ENCODE measurements around the gene BMF.
A peak's percentile ranks its signal among the peaks of the same experiment; 100 is the strongest.

The BMF gene

DNA sequence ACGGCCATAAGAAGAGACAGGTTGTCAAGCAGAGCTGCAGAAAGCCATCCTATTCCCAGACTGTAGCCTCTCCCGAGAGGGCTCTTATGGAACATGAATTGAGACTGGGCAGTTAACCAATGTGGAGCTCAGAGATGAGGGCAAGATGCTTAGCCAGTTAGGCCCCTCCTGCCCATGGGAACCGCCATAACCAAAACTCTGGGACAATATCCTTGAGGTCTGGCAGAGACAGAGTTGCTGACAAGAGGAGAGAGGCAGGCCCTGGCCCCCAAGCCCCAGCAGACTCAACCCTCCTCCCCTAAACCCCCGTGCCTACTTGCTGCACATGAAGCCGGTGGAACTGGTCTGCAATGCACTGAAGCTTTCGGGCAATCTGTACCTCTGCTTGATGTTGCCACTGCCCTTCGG, 4.8 kb downstream of the BMF start:
- DNase-seq (ENCODE audit: low read depth in 2 of 2), result no peak

DNA sequence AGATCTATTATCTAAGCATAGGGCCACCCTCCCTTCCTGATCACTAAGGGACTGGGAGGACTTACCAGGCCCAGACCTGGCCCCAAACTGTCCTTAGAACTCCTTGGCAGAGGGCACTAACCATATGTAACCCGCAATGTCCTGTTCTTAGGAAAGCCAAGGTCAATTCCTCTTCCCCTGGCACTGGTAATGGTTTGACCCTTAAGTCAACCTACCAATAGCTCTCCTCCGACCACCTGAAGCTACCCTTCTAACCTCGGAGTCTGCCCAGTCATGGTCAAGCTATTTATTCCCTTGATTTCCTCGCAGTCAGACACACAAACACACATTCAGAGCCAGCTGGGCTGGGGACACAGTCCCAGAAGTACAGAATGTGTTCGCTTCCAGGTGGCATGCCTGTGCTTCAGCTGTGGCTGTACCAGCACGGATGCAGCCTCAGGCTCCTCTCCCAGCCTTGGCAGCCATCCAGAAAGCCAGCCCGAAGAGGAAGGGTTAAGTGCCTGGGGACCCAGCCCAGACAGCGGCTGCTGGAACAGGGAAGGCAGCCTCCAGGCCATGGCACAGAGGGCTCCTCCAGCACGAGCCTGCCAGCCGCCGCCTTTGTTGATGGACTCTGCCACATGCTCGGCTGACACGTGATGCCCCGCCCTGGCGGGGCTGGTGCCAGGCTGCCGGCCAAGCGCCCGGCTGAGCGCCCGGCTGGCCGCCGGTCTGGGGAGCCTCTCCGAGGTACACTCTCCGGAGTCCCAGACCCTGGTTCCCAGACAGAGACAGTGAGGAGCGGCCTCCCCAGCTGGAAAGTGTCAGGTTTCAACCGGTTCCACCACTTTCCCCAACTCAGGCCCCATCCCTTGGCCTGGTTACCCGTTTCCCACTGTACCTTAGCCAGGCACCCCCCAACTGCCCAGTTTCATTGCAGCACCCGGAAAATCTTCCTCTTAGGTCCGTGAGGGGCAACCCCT, 5.5 kb downstream of the BMF start:
- no peak for DNase-seq (ENCODE audit: low read depth in 2 of 2)

DNA sequence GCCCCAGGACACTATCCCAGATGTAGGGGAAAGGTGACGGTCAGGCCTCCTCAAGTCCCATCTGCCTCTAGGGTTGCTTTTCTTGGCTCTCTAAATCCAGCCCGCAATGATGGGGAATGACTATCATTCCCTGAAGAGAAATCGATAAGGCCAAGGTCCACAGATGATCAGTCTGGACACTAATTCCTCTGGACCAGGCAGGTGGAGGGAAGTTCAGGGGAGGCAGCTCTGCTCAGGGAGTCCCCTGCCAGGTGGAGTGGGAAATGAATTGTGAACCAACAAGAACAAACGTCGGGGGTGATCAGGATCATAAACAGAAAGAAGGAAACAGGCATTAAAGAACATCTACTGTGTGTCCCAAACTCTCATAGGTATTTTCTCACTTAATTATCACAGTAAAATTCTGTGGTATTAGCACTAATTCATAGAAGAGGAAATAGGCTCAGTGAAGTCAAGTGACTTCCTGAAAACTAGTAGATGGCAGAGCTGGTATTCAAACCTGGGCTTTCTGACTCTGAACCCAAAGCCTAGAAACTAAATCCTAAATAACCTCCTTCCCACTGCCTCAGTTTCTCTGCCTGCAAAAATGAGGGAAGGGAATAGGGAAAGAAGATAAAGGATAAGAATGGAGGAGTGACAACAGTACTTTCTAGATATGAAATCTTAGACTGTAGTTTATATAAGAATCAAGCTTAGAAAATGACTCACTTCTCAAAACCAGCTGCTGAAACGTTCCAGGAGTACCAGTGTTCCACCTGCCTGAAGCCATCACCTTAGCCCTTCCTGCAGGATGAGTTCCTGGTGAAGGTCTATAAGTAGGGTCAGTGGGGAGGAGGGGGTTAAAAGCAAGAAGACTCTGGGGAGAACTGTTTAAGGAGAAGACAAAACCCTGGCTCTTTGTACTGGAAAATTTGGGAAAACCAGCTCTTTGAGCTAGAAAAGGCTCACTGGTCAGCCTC, 7.5 kb downstream of the BMF start:
- no peak for DNase-seq (ENCODE audit: low read depth in 2 of 2)

DNA sequence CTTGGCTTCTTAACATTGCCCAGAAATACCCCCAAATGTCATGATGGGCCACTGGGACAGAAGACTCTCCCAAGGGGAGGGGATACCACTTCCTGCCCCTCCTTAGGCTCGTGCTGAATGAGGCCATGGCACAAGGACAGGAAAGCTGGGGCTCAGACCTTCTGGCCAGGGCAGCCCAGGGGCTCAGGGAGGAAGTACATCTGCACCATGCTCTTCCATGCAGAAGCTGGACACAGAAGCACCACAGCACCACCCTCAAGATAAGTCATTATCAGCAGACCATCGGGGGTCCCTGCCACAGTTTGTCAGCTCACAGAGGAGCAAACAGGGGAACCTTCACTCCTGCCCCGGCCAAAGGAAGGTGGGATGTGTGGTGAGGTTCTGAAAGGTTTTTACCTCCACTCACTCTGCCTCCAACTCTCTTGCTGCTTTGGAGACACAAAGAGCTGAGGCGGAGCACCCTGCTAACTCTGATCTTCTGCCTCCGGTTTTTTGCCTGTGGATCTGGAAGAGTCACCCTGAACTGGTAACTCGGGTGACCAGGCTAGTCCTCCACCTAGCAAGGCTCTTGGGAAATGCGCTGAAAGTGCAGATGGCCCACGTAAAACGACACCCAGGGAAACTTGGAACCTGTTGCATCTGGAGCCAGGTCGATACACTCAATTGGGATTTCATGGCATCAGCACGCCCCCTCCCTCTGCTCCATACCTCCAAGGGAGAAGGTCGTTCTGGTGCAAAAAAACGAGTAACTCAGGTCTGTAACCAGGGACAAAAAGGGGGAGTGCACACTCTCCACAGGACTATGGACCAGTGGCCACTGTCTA, 8.3 kb downstream of the BMF start:
- no peak for DNase-seq (ENCODE audit: low read depth in 2 of 2)

DNA sequence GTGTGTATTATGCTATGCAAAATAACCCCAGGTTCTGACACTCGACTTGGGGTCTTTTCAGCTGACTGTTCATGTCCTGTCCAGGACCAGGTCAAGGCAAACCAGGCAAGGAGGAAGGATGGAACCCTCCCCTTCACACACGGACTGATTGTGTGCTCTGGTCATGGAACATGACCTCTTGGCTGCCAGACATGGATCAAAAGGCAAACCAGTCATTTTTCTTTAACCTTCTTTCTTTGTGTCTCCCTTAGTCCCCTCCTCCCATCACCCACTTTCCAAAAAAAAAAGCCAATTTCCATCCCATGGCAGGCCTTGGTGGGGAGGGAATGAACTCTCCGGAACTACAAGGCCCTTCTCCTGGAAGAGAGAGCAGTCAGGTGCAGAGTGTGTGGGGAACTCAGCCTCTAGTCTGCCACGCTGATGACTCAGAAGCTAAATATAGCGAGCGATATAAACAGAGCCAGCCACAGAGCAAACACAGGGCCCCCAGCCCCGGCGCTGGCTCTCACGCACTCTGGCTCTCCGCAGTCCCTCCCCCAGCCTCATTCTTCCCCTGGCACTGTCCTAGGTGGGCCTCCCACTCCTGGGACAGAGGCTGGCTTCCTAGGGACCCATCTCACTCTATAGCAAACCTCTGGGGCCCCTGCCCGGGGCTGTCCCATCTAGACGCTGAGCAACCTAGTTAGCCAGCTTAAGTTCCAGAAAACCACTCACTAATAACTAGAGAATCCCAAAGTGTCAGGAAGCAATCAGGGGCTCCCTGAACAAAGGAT, 10.0 kb downstream of the BMF start:
- DNase-seq (ENCODE audit: low read depth in 2 of 2), result peak; percentile 56 to 57

DNA sequence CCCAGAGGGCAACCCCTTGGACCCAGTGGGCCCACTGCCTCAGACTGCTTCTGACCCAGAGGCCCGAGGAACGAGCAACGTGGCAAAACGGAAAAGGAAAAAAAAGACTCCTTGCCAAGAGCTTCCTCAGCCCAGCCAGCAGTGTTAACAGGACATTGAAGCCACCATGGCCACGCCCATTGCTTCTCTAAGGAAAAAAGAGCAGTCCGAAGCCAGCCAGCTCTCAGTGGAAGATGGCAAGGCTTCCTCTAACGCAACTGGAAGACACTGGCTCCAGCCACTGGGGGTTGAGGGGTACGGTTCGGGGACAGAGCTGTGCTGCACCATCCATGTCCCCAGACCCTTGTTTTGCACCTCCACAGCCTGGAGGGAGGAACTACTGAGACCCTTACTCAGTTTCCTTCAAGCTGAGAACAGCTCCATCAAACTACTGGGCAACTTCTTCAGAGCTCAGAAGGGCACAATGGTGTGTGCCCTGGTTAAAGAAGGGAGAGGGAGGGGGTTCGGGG, 10.7 kb downstream of the BMF start:
- DNase-seq (ENCODE audit: low read depth in 2 of 2), result no peak

DNA sequence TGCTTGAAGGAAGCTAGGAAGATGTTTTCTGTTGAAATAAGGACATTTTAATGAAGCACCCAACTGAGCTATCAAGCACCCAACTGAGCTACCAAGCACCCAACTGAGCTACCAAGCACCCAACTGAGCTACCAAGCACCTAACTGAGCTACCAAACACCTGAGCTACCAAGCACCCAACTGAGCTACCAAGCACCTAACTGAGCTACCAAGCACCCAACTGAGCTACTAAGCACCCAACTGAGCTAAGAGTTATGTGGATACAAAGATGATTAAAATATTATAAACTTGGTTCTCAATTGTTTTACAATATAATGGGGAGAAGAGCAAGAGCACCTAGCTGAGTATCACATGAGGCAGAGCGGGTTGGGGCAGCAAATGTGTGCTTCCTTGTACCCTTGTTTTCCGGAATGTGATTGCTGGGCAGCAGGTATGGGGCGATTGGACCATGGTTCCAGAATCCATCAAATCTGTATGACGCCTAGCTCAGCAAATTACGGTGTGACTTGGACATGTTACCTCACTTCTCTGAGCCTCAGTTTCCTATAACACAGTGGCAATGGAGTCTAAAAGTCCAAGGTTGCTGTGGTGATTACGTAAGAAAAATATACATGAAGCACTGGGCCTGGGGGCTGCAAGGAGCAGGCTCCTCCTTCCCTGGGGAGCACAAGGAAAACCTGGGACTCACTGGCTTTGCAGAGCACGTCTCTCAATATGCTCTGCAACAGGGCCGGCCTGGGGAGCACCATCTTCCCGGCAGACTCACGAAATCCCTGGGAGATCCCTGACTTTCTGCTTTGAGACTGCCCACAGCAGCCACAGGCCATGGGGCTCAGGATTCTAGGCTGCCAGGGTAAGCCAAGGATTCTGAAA, 11.3 kb downstream of the BMF start:
- DNase-seq (ENCODE audit: low read depth in 2 of 2), result no peak

DNA sequence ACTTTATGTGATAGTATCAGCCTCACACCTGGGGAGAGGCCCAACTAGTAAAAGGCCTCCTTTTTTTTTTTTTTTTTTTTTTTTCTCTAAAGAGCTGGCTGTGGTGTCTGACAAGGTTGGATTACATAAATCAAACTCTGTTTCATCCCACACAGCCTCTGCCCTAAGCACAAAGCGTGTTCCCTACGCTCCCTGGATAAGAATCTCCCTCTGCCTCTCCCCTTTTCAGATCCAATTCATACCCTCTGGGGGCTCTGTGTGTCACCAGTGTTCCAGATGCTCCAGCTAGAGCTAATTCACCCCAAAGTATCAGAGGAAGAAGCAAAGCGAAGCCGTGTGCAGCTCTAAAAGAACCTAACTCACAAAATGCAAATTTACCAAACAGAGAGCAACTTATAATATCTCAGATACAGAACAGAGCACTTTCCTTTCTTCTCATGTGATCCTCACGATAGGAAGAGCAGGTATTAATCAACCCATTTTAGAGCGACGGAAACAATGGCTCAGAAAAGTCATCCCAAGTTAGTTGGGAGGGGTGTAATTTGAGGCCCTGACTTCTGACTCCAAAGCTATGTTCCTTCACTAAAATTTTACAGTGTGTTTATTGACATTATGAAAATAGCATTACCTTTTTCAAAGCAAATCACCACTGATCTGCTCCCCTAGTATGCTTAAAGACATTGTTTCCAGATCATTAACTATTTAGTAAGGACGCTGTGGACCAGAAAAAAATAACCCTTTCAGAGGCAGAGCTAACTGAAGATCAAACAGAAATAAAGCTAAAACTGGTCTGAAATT, 12.4 kb downstream of the BMF start:
- no peak for DNase-seq (ENCODE audit: low read depth in 2 of 2)

DNA sequence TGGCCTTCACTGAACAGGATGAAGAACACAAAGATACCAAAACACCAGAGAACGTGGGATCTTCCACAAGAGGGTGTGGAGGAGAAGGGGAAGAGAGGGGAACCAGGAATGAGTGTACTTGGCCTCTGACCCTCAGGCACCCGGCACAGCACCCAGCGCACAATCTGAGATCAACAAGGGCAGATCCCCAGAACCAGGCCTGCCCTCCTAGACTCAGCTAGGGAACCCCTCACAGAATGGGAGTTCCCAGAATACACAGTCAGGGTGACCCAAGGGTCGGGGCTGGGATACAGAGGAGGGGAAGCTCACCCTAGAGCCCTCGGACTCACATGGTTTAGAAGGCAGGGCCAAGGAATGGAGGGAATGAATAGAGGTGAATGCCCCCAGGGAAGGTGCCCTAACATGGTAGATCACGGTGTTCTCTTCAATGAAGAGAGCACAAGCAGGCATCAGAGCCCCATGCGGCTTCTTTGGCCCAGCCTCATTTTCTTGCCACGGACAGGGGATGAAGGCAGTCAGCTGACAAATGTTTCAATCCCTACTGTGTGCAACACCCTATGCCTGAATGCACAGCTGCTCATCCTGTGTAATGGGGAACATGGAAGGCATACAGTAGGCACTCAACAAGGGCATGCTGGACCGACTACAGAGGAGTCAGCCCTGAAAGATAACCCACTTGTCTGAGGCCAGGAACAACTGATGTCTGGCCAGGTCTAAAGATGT, 13.1 kb downstream of the BMF start:
- no peak for DNase-seq (ENCODE audit: low read depth in 2 of 2)

DNA sequence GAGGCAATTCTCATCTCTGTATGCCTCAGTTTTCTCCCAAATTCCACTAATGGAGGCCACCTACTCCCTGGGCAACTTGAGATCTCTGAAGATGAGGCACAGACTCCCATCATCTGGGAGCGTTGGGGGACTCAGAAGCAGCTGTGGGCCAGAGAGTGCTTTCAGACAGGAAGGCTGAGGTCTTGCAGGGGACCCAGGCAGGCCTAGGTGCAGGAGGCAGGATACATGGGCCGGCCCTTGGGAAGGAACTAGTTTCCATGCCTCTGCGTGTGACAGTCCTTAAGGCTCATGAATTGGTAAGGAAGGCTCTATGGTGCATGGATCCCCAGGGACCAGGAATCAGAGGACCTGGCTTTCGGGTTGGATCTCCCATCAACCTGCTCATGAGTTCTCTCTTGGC, 14.5 kb downstream of the BMF start:
- DNase-seq (ENCODE audit: low read depth in 2 of 2), result no peak

DNA sequence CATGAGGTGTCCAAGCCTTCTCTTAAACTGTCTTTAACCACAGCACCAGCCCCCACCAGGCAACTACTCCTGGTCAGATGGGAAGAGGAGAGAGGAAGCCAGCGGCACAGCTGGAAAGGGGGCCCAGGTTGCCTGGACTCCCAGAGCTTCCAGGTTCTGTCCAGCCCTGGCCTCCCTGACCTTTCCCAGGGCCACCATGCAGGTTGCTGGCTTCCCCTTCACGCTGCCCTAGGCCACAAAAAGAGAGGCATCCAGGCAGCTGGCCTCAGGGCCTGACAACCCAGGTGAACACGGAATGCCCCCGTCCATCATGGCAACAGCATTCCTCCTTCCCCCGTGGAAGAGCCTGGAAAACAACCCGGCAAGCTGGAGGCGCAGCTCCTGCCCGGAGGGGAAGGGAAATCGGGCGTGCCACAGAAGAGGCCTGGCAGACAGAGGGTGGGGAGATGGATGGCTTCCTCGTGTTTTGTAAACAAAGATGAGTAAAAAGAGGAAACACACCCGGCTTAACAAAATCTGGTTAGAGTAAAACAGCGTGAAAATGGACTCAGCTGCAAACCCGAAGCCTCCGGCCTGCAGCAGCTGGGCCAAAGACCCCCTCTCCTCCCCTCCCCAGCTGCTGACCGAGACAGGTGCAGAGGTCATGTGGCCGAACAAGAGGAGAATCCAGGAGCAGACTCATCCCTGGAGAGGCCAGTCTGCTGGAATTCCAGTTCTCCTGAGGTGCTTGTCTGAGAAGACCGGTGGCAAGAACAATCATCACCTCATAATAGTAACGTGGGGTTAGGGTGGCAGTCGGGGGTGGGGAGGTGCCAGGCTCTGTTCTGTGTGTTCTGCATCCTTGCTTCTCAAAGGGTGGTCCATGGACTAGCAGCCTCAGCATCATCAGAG, 15.5 kb downstream of the BMF start:
- no peak for DNase-seq (ENCODE audit: low read depth in 2 of 2)

DNA sequence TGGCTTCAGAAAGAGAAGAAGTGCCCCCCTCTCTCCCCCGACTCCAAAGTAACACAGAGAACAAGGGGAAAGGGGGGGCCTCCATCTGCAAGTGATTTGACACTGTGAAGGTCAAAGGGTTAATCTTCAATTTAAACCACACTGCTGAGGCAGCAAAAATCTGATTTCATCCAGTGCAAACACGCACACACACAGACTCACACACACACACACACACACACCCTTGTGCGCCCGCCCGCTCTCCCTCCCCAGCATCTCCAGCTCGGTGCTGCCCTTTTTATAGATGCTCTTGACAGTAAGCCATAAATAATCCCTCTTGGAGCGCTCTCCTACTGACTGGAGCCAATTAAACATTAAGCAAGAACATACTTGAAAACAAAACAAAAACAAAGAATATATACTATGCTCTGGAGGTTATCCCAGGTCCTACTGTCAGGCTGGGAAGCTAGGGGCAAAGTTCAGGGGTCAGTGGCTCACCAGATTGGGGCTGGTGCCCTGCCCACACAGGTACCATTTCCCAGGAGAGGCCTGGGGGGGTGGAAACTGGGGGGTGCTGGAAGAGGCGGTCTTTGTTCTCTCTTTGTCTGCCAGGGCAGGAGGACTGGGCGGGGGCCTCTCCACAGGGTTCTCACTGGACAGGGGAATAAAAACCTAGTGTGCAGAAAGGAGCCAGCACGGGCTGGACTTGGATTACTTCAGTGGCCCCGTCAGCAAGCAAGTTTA, 16.3 kb downstream of the BMF start:
- DNase-seq (ENCODE audit: low read depth in 2 of 2), result no peak

DNA sequence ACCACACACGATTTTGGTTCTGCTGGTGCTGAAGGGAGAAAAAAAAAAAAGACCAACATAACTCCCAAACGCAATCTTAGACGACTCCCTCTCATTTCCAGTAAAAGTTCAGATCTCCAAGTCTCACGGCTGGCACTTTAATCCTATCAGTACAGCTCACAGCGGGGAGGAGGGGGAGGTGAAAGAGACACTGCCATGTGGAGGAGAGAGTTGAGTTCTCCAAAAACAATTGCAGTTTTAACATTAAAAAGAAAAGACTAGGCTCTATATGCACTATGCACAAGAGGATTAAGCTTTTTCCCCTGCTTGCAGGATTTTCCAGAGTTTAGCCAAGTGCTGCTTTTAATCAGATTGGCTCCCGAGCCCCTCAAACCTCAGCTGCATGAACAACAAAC, 16.8 kb downstream of the BMF start:
- DNase-seq (ENCODE audit: low read depth in 2 of 2), result no peak

DNA sequence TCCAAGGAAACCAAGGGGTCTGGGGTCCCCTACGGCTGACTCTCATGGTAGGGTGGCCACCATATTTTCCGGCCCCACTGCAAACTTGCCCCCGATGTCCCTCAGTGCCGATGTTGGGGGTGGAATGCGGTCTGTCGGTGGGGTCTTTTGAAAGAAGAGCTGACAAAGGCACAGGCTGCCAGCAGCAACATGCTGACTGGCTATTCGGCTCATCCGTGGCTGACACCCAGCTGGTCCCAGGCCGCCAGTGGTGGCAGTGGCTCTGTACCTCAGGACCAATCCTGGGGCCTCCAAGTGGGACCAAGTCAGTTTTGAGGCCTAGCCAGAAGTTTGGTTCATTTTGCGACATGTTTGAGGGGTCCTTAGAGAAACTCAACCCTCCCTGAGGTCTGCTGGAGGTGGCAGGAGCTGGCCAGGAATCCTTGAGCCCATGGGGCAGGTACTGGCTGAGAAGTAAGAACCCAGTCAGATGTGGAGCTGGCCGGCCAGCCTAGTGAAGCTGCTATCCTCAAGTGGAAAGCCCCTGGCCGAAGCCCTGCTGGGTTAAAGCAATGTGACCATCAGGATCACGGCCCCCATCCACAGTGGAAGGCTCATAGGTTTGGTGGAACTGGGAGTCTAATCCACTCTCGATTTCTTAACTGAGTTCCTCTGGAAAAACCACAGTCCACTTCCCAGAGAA, 17.8 kb downstream of the BMF start:
- no peak for DNase-seq (ENCODE audit: low read depth in 2 of 2)

DNA sequence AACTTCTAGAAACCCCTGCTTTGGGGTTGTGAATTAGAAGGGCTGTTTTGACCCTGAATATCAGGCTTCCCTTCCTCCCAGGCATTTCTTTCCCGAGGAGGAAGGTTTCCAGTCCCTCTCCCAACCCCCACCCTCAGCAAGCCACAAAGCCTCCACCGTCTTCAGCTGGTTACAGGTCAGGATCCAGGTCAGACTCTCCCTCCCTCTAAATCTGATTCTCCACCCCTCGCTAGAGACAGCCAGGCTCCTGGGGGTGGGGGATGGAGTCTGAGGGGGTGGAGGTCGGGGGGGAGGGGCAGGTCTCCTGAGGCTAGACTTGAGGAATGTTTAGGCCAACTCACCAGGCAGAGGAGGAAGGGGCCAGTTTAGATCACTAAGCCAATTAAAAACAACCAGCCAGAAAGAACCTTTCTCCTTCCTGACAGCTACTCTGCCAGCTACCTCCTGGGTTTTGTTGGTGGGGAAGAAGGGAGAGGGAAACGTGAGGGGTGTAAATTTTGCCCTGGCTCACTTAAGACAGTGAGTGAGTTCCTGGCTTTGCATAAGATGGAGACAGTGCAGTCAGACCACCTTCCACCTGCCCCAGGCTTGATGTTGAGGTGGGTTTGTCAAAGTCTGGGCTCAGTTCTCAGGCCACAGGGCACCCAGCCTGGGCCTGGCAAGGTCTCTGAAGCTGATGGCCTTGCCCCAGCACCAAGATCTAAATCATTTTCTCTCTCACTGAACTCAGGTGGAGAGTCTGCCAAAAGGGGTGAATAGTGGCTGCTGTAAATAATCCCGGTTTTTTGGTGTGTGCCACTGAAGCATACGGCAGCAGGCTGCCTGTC, 19.5 kb downstream of the BMF start:
- no peak for DNase-seq (ENCODE audit: low read depth in 2 of 2)

Data from stimulated activated CD8-positive, alpha-beta memory T cell treated with anti-CD3 and anti-CD28 coated beads, Interleukin-2, amount 100 ng/mL, for 48 hours (primary cell).